NCI-H2171 (cell line): ENCODE results near the gene POP4.
A peak's percentile ranks its signal among the peaks of the same experiment; 100 is the strongest.

Experiments
- DNase-seq: peaks from one replicate; lab custom pipeline; 2025; lab: John Stamatoyannopoulos, UW

Gene POP4

DNA sequence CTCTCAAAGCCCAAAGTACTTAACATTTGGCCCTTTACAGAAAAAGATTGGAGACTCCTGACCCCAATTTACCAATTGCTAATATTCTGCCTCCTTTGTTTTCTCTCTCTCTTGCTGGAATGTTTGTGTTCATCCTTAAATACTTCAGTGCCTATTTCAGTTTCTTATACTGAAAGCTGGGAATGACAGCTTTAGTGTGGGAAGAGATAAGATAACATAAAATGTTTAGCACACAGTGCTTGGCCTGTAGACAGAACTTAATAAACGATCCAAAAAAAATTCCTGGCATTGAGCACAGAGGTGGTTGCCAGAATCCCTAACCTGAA, 56.2 kb downstream of the POP4 start:
- no peak for DNase-seq

DNA sequence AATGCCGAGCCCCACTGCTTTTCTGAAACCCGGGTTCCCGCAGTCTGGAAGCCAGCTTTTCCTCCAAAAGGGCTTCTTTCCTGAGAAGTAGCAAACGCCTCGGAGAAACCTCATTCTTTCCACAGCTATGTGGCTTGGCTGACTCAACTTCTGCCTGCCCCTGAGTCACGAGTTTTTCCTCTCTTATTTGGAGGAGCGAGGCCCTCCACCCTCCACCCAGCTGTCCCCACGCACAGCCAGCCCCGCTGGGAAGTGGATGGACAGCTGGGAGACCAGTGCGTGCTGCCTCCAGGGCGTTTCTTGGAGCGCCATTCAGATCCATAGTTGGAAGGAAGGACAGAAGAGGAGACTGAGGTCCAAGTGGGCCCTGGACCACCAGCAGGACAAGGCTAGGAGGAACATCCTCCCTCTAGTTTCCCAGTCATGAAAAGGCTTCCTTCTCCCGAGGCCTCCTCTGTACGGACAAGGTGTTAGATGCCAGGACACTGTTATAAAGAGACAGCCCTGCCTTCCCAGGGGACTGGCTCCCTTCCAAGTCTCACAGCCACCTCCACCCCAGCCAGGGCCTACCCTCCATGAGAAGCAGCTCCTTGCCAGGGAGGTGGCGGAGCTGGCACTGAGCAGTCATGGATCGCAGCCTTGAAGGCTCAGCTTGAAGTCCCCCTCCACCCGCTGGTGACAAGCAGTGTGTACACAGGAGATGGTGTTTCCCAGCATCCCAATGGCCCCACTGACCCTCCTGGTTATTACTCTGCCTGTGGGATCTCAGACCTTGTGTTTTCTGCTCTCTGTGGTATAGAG, 56.7 kb downstream of the POP4 start:
- DNase-seq = no peak

DNA sequence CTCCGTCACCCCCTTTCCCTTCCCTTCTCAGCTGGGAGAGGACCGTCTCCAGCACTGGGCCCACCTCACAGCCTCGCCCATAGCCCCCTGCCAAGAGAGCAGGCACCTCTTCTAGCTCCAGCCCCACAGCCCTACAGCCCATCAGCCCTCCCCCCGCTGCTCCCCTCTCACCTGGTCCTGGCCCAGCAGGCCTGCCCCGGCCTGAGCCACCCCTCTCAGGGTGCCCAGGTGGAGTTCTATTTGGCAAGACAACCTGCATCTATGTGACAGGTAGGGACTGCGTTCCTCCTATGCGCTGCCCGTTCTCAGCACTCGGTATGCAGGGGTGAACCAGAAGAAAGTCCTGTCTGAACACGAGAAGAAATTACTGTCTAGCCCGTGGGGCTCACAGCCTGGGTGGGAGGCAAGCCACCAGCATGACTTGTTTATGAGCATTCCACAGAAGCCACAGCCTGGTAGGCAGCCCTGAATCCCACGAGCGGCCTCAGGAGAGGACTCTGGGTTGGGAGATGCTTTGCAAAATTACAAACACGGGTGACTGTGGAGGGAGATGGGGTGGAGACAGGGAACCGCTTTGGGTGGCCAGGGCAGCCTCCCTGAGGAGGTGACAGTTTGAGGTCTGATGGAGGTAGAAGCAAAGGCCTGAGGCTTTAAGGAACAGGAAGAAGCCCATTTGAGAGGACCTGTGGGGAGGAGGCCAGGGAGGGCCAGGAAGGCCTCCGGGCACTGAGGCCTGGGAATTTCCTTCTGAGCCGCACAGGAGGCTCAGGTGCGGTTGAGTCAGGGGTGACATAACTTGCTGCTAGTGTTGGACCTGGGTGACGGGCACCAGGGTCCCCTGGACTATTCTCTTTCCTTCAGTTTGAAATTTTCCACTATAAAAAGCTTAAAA, 58.0 kb downstream of the POP4 start:
- DNase-seq = no peak

DNA sequence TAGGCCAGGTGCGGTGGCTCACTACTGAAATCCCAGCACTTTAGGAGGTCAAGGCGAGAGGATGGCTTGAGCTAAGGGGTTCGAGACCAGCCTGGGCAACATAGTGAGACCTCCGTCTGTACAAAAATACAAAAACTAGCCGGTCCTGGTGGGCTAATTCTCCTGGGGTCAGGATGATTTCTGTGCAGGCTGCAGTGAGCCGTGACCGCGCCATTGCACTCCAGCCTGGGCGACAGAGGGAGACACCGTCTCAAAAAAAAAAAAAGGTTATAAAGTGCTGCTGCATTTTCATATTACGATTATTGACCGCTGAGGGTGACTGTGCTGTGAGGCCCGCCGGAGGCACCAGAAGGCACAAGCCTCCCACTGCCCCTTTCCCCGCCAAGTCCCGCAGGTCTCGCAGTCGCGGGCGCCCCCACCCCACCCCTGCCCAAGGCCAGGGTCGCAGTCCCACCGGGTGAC, 58.7 kb downstream of the POP4 start:
- no peak for DNase-seq

DNA sequence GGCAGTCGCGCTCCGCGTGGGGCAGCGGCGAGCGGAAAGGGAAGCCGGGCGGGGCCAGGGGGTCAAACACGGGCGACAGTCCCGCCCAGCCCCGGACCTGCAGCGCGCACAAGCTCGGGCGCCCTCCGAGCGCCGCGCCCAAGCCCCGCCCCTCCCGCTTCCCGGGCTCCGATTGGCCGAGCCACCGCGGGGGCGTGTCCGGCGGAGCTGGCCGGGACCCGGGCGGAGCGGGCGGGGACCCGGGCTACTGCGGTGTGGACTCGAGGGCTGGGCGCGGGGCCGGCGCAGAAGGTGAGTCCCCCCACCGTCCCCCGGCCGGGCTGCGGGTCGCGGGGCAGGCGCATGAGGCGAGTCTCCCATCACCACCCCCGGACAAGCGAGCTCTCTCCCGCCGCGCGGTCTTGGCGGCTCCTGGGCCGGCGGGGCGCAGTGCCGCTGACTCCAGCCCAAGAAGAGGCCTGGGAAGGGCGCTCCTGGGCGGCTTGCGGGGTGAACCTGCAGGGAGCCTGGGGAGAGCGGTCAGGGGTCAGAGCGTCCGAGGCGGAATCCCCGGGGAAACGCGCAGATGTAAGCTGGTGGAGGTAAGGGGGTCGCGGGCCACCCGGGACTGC, 59.2 kb downstream of the POP4 start, which contains the start of gene PLEKHF1:
Gene PLEKHF1, plus strand, starts transcription at position 247 of the 611 bp plus-strand sequence. CDS start 8,379 bp downstream, outside the sequence.
- peak; percentile 74 for DNase-seq

DNA sequence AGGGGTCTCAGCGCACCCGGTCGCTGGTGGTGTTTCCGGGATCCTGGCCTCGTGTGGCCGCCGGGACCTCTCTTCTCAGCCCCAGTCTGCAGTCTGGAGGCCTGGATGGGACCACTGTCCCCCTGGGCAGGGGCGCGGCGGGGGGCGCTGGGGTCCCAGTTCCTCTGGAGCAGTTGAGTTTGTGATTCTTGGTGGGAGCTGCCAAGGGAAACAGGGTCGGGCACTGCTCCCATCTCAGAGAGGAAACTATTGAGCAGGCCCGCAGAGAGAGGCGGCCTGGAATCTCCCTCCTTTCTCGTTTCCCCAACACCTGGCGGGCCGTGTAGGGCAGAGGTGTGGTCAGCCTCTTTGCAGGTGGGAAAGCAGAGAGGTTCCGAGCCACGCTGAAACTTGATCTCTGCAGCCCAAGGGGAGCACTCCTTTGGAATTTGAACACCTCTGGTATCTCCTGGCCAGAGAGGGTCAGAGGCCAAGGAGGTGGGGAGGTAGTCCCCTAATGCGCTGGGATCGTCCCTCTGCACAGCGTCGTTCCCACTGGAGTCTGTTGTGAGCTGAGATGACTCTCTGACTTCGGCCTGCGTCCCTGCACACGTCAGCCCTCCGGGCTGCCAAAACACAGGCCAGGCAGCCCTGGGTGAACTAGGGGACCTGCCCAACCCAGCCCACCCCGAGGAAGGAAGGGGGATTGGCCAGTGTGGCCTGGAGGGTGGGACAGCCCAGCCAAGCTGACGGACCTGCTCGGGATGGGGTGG, 59.9 kb downstream of the POP4 start:
- DNase-seq = no peak
